ENCODE data around the gene HNF4A. TPM values are rescaled to one million over a fixed set of nuclear protein-coding genes. Genes with fewer than 3 reads are reported as not detected.
A peak's percentile ranks its signal among the peaks of the same experiment; 100 is the strongest.

Gene HNF4A
- total and polyA plus RNA-seq, 2 of the 13 experiments (the other 11 are each of a cell fraction or from before 2014, with no cell fraction given) = 80.9 to 169 TPM

GRCh38 chr20:44400970-44401769, 45.7 kb downstream of the HNF4A start (continued):
- TF ChIP-seq ZNF142 (CRISPR knock-in tag; IDR thresholded peaks at IDR 0.05) = no peak
- TF ChIP-seq ADNP (CRISPR knock-in tag; IDR thresholded peaks at IDR 0.05) = no peak
- no peak for TF ChIP-seq CSRNP2 (CRISPR knock-in tag; conservative IDR thresholded peaks at IDR 0.05; ENCODE audit: low read depth)
- no peak for TF ChIP-seq IRF1 (CRISPR knock-in tag; IDR thresholded peaks at IDR 0.05; ENCODE audit: low read depth)
- TF ChIP-seq ZNF274 (CRISPR knock-in tag; IDR thresholded peaks at IDR 0.05) = peak; percentile 90
- peak; percentile 68; the same call in 1 of the 2 replicates for TF ChIP-seq GFI1 (CRISPR knock-in tag; IDR thresholded peaks at IDR 0.05; ENCODE audit: borderline replicate concordance)
- TF ChIP-seq HINFP (CRISPR knock-in tag; IDR thresholded peaks at IDR 0.05; ENCODE audit: low read depth) = 0 out of 2 replicates have a peak, but pooled peaks have one; percentile 10
- no peak for TF ChIP-seq SIN3B (IDR thresholded peaks at IDR 0.05; ENCODE audit: low read length)
- TF ChIP-seq ZBTB25 (CRISPR knock-in tag; IDR thresholded peaks at IDR 0.05) = no peak; the same call in 1 of the 2 replicates
- peak; percentile 48; the same call in 1 of the 2 replicates for TF ChIP-seq KAT8 (CRISPR knock-in tag; IDR thresholded peaks at IDR 0.05)
- no peak for TF ChIP-seq CEBPB (IDR thresholded peaks at IDR 0.05; ENCODE audit: borderline replicate concordance, low read depth, low read length)
- no peak; the same call in none of the 2 replicates for TF ChIP-seq ZNF776 (CRISPR knock-in tag; IDR thresholded peaks at IDR 0.05)
- 0 out of 2 replicates have a peak, but pooled peaks have one; percentile 11 for TF ChIP-seq ZNF704 (CRISPR knock-in tag; IDR thresholded peaks at IDR 0.05; ENCODE audit: borderline replicate concordance)
- no peak for TF ChIP-seq MAFF (IDR thresholded peaks at IDR 0.05; ENCODE audit: low read depth, low read length)
- peak; percentile 45; the same call in 1 of the 2 replicates for TF ChIP-seq NR2F2 (IDR thresholded peaks at IDR 0.05; ENCODE audit: borderline replicate concordance, low read depth)
- TF ChIP-seq ZNF331 (CRISPR knock-in tag; IDR thresholded peaks at IDR 0.05) = peak; percentile 73; the same call in 1 of the 2 replicates
